ENCODE results near the gene AKR1C2. TPM values are rescaled to one million over a fixed set of nuclear protein-coding genes. Genes with fewer than 3 reads are reported as not detected.
"Not testable (repeated sequence)": the region's sequence is repeated elsewhere in the genome, so short reads cannot be mapped to it uniquely, and the experiment has no call there.

Gene AKR1C2
- total RNA-seq = not detected
- 0.11 TPM for total RNA-seq (2013)

DNA sequence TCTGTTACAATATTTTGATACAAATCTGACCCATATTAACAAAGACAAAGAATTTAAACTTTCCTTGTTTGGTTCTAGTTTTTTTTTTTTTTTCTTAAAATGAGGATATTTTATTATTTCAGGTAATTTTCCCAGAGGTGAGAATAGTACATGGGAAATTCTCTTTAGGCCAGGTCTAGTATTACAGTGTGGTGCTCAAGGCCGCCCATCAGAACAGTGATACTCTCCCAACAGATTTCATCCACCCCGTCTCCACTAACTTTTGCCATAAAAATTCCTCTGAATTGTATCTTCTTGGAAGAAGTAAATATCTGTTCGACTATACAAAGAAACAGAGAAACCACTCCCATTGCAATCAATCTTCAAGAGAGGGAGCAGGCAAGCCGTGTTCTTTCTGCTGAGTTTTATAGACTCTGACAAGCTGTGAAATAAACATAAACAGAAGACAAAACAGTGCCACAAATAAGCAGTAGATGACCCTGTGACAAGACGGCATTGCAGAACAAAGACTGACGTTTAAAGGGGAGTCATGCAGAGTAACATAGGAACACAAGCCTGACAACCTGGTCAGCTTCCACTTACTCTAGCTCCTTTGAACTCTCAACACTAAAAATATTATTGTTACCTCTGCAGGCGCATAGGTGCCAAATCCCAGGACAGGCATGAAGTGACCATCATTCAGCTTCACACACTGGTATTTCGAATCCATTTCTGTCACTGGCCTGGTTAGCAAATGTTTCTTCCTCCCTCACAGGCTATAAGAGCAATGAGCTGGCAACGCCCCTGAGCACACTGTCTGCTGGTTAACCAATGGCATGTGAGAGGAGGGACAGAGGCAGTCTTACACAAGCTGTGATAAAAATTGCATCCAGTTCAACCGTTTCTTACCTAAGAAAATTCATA is at the start of gene AKR1C2:
AKR1C2 (minus strand) TSS at position 731 of the 903 bp plus-strand sequence; CDS start at position 709, 22 bp downstream.
- H3K27me3 Mint-ChIP-seq (ENCODE audit: low read depth in 2 of 2) = peaks cover 8 to 47% of the 10 kb centered on the region in 2 donors
- H3K36me3 ChIP-seq (ENCODE audit: control insufficient read depth, insufficient read depth, low read length); ATAC-seq; H3K27ac ChIP-seq (ENCODE audit: low read length); intact Hi-C loops (cut with micrococcal nuclease); H3K27me3 ChIP-seq (ENCODE audit: control insufficient read depth, insufficient read depth, low read length); H3K4me1 ChIP-seq (ENCODE audit: control insufficient read depth, insufficient read depth, low read length); H3K36me3 Mint-ChIP-seq; H3K4me1 Mint-ChIP-seq; H3K4me3 Mint-ChIP-seq; H3K9me3 ChIP-seq (ENCODE audit: control insufficient read depth, insufficient read depth, low read length); H3K9me3 Mint-ChIP-seq; H3K4me3 ChIP-seq (ENCODE audit: low read length); DNase-seq; H3K27ac Mint-ChIP-seq: not testable (repeated sequence)
- WGBS (ENCODE audit: insufficient coverage) = 90% methylated on average over 4 of the region's 10 CpGs

- H3K9me3 Mint-ChIP-seq; ATAC-seq; H3K27ac ChIP-seq (ENCODE audit: low read length); H3K36me3 ChIP-seq (ENCODE audit: control insufficient read depth, insufficient read depth, low read length); H3K27me3 Mint-ChIP-seq (ENCODE audit: low read depth in 2 of 2); H3K27ac Mint-ChIP-seq; H3K4me1 Mint-ChIP-seq; DNase-seq; H3K27me3 ChIP-seq (ENCODE audit: control insufficient read depth, insufficient read depth, low read length); H3K4me1 ChIP-seq (ENCODE audit: control insufficient read depth, insufficient read depth, low read length); H3K36me3 Mint-ChIP-seq; H3K4me3 ChIP-seq (ENCODE audit: low read length); H3K9me3 ChIP-seq (ENCODE audit: control insufficient read depth, insufficient read depth, low read length); H3K4me3 Mint-ChIP-seq; intact Hi-C loops (cut with micrococcal nuclease): not testable (repeated sequence)
- 94% methylated on average over 16 of the region's 16 CpGs for WGBS (ENCODE audit: insufficient coverage)
Measured at GRCh38 chr10:5052951-5053500, 49.4 kb upstream of the AKR1C2 start.

- Histone ChIP-seq H3K27me3 (ENCODE audit: control insufficient read depth, insufficient read depth, low read length) (no peaks in the 10 kb centered on the region), H3K4me1 (ENCODE audit: control insufficient read depth, insufficient read depth, low read length) (no peaks in the 10 kb centered on the region), H3K4me3 (ENCODE audit: low read length) (no peak overlapping the region), H3K36me3 (ENCODE audit: control insufficient read depth, insufficient read depth, low read length) (no peaks in the 10 kb centered on the region), H3K27ac (ENCODE audit: low read length) (no peak overlapping the region), H3K9me3 (ENCODE audit: control insufficient read depth, insufficient read depth, low read length) (no peaks in the 10 kb centered on the region)
- Mint-ChIP-seq H3K4me1 (no peaks in the 10 kb centered on the region), H3K4me3 (no peak overlapping the region), H3K36me3 (no peaks in the 10 kb centered on the region), H3K9me3 (no peaks in the 10 kb centered on the region), H3K27me3 (ENCODE audit: low read depth in 2 of 2) (no peaks in the 10 kb centered on the region), H3K27ac (no peak overlapping the region)
- TF ChIP-seq, protein P1, sequence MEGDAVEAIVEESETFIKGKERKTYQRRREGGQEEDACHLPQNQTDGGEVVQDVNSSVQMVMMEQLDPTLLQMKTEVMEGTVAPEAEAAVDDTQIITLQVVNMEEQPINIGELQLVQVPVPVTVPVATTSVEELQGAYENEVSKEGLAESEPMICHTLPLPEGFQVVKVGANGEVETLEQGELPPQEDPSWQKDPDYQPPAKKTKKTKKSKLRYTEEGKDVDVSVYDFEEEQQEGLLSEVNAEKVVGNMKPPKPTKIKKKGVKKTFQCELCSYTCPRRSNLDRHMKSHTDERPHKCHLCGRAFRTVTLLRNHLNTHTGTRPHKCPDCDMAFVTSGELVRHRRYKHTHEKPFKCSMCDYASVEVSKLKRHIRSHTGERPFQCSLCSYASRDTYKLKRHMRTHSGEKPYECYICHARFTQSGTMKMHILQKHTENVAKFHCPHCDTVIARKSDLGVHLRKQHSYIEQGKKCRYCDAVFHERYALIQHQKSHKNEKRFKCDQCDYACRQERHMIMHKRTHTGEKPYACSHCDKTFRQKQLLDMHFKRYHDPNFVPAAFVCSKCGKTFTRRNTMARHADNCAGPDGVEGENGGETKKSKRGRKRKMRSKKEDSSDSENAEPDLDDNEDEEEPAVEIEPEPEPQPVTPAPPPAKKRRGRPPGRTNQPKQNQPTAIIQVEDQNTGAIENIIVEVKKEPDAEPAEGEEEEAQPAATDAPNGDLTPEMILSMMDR (IDR thresholded peaks at IDR 0.05) = no peak
- ATAC-seq (no peak), DNase-seq (no peak)
- intact Hi-C loops (cut with micrococcal nuclease) = no loop called here
- 83% methylated on average over 1 of the region's 1 CpG for WGBS (ENCODE audit: insufficient coverage)
Measured at GRCh38 chr10:5047912-5048628, 44.4 kb upstream of the AKR1C2 start.

DNA sequence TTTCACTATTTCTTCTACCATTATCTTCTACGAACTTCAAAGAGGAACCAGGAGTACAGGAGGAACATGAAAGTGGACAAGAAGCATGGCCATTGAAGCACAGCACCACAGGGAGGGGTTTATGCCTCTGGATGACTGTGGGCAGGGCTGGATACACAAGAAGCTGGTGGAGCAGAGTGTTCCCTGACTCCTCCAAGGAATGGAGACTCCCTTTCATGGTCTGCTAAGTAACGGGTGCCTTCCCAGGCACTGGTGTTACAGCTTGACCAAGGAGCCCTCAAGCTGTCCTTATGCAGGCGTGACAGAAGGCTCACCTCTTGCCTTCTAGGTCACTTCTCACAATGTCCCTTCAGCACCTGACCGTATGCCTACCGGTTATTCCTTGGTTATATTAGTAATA is 43.4 kb upstream of the AKR1C2 start:
- H3K9me3 Mint-ChIP-seq; DNase-seq; H3K36me3 Mint-ChIP-seq; H3K4me3 Mint-ChIP-seq; H3K27me3 ChIP-seq (ENCODE audit: control insufficient read depth, insufficient read depth, low read length); H3K9me3 ChIP-seq (ENCODE audit: control insufficient read depth, insufficient read depth, low read length); H3K4me1 Mint-ChIP-seq; H3K27me3 Mint-ChIP-seq (ENCODE audit: low read depth in 2 of 2); H3K36me3 ChIP-seq (ENCODE audit: control insufficient read depth, insufficient read depth, low read length); ATAC-seq; H3K4me1 ChIP-seq (ENCODE audit: control insufficient read depth, insufficient read depth, low read length); H3K27ac ChIP-seq (ENCODE audit: low read length); intact Hi-C loops (cut with micrococcal nuclease); H3K4me3 ChIP-seq (ENCODE audit: low read length); H3K27ac Mint-ChIP-seq: not testable (repeated sequence)
- 76% methylated on average over 3 of the region's 5 CpGs for WGBS (ENCODE audit: insufficient coverage)

All from natural killer cell (primary cell).